GM23248 (cell line): ENCODE measurements around the gene HAUS2.

Experiments
- EZH2 ChIP-seq: fragments of 200-600 bp; sonication (generic); IDR thresholded peaks from 2 replicates; pipeline ENCODE4 v1.6.1; 2018; ENCODE audit warnings: antibody characterized with exemption, mild to moderate bottlenecking; ENCODE audit not compliant: insufficient read depth, poor library complexity, severe bottlenecking
- EZH2phosphoT487 ChIP-seq: fragments of 200-600 bp; sonication (generic); IDR thresholded peaks from 2 replicates; pipeline ENCODE4 v1.6.1; 2018; ENCODE audit warnings: antibody characterized with exemption, moderate library complexity, mild to moderate bottlenecking, low read depth; ENCODE audit not compliant: insufficient read depth

GRCh38 chr15:42576040-42576594 lies 27.5 kb downstream of the HAUS2 start:
- TF ChIP-seq EZH2phosphoT487, result no peak
- TF ChIP-seq EZH2, result no peak
